NCI-H226 (cell line): ENCODE measurements around the gene LRBA.
"Not testable (repeated sequence)": the region's sequence is repeated elsewhere in the genome, so short reads cannot be mapped to it uniquely, and the experiment has no call there.

Experiments
- DNase-seq: peaks from one replicate; pipeline ENCODE4 v3.0.0-alpha.2; 2015

The LRBA gene

DNA sequence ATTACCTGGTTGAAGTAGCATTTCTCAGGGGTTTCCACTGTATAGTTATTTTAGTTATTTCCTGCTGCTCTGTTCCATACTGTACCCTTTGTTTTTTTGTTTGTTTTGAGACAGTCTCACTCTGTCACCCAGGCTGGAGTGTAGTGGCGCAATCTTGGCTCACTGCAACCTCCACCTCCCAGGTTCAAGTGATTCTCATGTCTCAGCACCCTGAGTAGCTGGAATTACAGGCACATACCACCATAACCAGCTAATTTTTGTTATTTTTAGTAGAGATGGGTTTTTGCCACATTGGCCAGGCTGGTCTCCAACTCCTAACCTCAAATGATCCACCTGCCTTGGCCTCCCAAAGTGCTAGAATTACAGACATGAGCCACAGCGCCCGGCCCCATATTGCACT lies 457.3 kb downstream of the LRBA start:
- not testable (repeated sequence) for DNase-seq

DNA sequence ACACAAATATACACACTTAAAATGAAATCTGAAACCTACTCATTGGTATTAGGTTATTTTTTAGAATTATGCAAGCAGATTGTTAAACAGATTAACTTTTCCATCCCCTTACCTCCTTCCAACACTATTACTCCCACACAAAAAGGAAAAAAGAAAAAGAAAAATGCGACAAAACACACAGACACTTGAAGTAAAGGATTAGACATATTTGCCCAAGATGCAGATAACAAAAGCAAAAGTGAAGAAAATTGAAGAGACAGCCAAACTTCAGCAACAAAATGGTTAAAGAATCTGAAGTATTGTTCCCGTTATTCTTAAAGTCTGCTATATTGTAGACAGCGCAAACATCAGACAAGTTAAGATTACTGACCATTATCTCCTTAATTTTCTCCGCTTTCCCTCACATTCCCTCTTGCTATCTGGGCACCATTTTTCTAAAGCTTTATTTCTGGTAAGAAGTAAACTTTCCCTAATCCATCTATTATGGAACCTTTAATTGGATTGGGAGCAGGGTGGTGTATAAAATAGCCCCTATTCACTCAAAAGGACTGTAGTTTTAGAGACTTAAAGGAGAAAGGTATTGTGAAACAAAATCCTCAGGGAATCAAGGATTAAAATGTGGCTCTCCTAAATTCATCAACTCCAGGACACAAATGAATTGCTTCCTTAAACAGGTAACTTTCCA lies 467.8 kb downstream of the LRBA start:
- DNase-seq, result no peak

DNA sequence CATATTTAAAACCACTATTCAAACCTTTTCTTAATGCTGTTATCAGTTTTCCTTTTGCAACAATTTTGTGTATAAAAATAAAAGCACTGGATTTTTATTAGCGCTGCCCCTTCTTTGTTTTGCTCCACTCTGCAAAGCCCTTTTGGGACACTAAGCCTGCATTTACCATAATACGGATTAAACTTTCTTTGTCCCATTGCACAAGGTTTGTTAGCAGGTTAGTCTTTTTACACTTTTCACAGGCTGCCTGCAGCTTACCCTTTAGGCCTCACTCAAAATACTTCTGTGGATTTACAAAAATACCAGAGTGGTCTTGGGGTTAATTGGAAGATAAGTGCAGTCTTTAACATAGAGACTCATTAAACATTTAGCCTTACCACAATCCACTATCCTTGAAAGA lies 468.8 kb downstream of the LRBA start:
- DNase-seq, result no peak

DNA sequence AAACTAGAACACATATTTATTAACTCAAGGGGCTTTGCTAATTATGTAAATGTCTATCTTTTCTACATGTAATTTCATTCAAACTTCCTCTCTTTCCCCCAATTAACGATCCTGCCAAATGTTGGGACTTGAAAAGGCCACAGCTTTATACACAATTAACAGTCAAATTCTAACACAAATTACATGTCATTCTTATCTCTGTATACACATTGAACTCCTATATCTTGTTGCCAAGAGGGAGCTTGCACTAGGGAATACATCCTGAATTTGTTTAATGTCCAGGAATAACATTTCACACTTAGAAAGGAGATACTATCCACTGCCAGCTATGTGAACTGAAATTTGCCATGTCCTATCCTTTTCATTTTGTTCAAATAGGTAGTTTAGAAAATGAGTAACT lies 472.0 kb downstream of the LRBA start:
- DNase-seq, result no peak

DNA sequence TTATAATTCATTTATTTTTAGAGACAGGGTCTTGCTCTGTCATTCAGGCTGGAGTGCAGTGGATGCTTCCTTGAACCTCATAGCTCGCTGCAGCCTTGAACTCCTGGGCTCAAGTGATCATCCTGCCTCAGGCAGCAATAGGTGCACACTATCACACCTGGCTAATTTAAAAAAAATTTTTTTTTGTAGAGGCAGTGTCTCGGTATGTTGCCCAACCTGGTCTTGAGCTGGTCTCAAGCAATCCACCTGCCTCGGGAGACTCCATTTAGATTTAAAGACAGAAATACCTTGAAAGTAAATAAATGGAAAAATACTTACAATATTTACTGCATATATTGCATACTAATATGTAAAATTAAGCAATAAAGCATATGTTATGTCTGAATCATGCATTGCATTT lies 473.4 kb downstream of the LRBA start:
- DNase-seq, result no peak

DNA sequence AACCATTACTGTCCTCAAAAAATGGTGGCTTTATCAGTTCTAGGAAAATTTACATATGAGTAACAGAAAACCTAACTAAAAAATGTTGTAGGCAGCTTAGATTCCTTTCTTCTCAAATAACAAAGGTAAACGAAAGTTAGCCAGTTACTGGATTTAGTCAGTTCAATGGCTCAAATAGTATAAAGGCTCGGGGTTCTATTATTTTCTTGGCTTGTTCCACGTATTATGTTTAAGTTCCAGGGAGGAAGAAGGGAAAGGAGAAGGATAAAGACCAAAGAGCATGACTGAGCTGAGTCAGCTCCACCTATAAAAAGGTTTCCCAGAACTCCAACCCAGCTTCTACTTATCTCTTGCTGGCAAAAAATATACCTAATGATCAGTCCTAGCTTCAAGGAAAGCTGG lies 474.1 kb downstream of the LRBA start:
- DNase-seq, result no peak

DNA sequence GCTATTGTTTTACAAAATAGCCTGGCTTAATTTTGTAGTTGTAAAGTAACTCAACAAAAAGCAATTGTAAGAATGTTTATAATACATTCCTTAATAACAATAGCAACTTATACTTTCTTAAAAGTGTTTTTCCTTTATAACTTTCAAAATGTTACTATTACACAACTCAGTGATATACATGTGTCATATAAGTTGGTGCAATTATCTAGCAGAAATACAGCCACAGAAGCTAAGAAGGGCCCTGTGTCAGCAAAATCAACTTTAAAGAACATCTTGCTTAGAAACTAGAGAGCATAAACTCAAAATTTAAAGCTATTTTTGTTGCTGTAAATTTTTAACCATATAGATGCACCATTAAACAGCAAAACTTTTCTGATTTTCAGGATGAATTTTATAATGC lies 474.5 kb downstream of the LRBA start:
- DNase-seq, result no peak

DNA sequence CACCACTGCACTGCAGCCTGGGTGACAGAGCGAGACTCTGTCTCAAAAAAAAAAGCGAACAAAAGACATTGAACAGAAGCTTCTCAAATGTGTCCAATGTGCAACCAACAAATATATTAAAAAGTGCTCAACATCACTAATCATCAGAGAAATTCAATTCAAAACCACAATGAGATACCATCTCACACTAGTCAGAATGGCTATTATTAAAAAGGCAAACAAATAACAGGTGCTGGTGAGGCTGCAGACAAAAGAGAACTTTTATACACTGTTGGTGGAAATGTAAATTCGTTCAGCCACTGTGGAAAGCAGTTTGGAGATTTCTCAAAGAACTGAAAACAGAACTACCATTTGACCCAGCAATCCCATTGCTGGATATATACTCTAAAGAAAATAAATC lies 477.2 kb downstream of the LRBA start:
- not testable (repeated sequence) for DNase-seq

DNA sequence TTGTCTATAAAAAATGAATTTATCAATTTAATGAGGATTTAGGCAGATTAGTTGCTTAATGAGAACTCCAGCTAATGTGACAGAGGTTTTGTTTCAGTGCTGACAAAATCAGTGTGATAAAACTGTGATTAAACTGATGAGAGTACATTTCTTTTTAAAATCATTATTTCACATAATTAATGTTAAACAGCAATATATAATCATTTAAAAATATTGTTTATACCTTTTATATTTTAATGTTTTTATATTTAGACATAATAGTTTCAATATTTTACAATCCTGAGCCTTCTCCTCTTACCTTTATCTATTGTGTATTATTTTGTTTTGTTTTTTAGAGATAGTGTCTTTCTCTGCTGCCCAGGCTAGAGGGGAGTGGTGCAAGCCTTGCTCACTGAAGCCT lies 480.3 kb downstream of the LRBA start:
- no peak for DNase-seq

DNA sequence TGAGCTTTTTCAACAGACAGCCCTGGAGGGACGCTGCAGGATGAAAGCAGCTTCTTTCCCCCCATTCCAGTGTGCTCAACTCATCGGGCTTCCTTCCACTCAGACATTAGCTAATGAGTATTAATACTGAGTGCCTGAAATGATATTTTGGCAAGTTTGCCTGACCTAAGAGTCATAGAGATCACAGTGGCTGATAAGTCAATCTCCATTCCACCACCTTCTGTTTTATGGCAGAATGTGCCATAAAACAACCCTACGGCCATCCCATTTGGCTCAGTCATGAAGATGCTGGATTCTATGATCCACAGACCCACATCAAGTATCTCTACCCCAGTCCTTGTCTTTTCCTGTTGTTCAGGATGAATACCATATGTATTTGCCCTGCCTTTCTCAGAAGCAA lies 481.4 kb downstream of the LRBA start:
- no peak for DNase-seq

DNA sequence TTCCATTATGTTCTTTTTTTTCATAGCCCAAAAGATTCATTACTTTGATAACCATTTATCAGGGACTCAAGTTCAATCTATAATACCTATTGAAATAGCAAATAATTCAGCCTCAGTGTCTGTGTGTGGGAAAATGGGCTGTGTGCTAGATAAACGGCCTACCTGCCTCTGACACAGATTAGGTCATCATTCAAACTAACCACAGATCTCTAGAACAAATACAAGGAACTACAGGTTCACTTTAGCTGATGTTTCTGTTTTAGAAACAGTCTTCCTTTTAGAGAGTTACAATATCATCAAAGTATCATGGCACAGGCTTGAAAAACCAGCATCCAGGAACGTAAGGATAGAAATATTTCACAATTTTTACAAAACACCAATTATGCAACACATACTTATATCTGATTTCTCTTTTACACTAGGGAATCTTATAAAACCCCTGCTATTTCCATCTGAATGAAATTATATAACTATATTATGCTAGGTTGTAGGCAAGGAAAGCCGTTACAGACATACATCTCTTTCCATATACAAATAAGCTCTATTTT lies 489.7 kb downstream of the LRBA start:
- DNase-seq, result no peak

DNA sequence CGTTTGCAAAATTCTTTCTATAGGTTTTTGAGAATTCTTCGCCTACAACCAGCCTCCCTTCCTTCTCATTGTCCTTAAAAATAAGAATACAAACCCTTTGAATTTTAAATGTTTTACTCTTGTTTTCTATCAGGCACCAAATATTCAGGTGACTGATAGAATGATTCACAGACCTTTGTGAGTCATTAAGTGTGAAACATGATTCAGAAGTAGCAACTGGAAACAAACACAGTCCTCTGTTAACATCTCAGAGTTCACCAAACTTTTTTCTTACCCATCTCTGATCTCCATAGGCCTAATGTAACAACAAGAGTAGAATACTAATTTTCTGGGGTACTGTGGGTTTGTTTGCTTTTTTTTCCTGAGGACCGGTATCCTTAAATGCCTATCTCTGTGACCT lies 496.5 kb downstream of the LRBA start:
- peak; percentile 52 for DNase-seq

DNA sequence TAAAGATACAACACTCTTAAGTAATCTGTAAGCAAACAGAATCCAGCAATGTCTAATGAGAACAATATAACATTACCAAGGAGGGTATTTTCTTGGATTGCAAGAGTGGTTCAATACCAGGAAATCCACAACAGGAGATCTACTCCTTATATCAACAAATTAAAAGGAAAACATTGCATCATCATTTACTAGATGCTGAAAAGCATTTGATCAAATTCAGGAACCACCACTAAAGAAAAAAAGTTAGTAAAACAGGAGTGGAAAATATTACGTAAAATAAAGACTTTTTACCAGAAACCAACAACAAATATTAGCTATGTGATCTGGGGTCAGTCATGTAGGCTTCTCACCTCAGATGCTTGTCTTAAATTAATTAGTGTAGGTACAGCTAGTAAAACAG lies 499.9 kb downstream of the LRBA start:
- no peak for DNase-seq

DNA sequence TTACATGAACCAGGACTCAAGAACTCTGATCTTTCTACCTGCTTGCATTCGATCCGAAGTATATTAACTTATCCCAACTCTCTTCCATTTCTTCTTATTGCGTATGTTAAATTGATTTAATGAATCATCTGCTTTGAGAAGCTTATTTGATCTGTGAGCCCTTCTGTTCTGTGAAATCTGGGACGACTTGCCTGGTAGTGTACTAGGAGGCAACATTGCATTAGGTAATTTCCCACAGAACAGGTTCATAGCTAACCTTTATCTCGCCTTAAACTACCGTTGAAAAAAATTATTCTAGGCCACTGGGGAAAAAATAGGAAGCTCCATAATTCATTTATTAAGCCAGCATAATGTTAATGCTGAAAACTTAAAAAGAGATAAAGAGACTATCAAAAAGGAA lies 500.4 kb downstream of the LRBA start:
- no peak for DNase-seq

DNA sequence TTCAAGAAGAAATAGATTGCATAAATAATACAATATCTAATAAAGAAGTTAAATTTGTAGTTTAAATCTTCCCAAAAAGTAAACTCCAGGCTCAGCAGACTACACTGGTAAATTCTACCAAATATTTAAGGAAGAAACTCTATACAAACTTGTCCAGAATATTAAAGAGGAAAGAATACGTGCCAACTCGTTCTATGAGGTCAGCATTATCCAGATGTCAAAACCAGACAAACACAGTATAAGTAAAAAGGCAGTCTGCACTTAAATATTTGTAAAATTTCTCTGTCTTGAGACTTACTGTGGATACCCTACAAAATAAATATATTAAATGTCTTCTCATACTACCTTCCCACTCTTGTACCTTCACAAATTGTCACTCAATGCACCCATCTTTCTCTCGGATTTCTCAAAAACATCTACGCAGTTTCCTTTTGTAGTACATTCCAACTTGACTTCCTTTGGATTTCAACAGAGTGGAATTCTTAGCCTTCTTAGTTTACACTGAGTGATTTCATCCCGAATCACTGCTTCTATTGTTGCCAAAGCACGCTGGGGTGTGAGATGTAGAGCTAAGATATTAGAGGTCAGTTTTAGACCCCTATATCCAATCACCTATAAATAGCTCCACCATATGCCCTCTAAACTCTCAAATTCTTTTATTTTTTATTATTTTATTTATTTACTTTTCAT lies 504.8 kb downstream of the LRBA start:
- peak; percentile 49 for DNase-seq

DNA sequence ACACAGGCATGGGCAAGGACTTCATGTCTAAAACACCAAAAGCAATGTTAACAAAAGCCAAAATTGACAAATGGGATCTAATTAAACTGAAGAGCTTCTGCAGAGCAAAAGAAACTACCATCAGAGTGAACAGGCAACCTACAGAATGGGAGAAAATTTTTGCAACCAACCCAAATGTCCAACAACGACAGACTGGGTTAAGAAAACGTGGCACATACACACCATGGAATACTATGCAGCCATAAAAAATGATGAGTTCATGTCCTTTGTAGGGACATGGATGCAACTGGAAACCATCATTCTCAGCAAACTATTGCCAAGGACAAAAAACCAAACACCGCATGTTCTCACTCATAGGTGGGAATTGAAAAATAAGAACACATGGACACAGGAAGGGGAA lies 507.4 kb downstream of the LRBA start:
- not testable (repeated sequence) for DNase-seq

DNA sequence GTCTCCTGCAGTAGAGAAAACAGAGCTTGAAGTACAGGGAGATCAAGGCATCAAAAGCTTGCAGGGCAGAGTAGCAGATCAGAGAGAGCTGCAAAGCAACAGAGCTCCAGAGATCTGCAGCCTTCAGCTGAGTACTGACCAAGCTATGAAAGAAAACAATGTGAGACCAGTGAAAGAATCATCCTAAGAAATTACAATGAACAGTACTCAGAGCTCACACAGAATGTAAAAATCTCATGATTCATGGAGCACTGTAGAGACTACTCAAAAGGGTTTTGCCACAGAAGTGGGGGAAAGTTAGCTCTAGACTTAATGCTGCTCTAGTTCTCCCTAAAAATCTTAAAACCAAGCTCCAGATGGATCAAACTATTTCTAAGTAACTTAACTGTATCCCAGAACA lies 513.1 kb downstream of the LRBA start:
- DNase-seq, result no peak

DNA sequence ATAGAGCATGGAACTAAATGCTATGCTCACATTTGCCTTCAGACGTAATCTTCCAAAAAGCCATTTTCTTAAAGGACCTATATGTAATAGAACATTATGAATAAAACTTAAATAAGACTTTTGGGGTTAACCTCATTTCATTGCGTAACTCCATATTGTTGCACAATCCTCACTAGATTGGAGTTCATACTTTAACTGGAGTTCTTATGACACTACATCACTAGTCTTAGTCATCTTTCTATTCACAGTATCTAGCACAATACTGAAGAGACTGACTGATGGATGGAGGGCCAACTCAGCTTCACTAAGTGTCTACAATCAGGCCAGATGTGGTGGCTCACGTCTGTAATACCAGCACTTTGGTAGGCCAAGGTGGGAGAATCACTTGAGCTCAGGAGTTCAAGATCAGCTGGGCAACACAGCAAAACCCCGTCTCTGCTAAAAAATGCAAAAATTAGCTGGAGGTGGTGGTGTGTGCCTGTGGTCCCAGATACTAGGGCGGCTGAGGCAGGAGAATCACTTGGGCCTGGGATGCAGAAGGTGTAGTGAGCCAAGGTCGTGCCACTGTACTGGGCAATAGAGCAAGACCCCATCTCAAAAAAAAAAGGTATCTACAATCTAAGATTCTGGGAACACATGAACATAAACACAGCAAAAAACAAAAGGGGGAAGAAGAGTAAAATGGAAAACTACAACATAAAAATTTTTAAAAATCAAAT lies 513.9 kb downstream of the LRBA start:
- peak; percentile 81 for DNase-seq

DNA sequence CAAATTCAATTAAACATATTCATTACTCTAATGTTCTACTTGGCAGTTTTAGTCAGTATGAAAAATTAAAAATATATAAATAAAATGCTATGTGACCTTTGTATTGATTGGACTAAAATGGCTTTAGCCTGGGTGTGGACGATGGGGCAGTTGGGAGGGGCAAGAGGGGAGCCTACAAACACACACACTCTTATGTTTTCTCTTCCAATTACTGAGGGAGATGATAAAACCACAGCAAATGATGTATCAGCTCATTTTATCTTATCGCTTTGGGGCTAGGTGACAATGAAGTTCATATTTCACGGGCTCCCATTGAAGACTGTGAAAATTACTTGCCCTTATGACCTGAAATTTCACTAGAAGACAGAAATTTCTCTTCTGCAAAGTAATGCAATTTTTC lies 517.5 kb downstream of the LRBA start:
- DNase-seq, result no peak

DNA sequence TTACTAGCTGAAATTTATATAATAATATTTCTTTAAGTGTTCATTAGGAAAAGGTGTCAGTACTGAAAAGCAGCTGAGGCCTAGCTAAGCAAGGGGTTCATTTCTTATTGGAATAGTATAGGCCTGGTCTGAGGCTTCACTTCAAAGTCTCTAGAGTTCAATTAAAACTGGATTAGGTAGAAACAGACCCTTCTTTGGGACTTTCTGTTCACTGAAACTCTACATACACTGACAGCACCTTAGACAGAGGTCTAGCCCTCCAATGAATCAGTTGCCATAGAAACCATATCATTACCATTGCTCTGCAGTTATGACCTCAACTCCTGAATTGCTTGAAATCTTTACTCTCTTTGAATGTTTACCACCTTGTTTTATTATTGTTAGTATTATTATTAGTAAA lies 519.5 kb downstream of the LRBA start:
- no peak for DNase-seq

DNA sequence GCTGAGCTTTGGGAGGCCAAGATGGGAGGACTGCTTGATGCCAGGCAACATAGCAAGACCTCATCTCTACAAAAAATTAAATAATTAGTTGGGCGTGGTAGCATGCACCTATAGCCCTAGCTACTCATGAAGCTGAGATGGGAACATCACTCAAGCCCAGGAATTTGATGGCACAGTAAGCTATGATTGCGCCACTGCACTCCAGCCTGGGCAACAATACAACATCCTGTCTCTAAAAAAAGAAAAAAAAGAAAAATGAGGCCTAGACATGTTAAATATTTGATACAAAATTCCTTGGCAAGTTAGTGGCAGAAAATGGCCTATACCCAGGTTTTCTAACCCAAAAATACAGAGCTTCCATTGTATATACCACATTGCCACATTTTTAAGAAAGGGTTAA lies 521.2 kb downstream of the LRBA start:
- peak; percentile 33 for DNase-seq

DNA sequence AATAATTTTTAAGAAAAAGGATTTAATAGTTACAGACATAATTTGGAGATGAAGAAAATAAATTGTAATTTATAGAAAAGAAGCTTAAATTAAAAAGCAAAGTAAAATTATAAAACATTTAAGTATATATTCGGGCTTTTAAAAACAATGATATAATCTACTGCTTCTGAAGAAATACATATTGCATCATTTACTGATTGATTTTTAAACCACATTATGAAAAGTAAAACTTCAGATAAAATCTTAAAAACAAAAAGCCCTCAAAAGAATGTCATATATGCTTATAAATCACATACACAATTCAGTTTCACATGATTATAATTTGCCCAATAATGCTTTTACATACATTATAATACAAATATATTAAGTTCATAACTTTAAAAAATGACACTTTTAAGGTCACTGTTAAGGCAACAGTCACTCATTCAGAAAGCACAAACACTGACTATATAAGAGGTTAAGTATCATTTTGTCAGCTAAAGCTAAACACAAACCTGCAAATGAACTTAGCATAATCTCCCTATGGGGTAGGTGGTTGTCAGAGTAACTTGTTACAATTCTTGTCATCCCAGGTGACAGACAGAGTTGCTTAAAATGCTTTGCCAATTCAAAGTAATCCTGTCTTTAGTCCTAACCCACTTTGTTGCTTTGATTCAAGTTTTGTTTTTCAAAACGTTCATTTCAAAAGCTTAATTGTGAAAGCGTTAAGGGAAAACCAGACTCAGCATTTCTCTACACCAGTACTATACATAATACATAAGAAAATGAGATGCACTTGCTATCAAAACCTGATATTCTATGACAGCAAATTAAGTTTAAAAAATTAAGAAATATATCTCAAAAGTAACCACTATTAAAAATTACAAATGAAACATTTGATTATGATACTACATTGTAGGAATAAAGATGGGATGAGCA lies 523.7 kb downstream of the LRBA start:
- no peak for DNase-seq

DNA sequence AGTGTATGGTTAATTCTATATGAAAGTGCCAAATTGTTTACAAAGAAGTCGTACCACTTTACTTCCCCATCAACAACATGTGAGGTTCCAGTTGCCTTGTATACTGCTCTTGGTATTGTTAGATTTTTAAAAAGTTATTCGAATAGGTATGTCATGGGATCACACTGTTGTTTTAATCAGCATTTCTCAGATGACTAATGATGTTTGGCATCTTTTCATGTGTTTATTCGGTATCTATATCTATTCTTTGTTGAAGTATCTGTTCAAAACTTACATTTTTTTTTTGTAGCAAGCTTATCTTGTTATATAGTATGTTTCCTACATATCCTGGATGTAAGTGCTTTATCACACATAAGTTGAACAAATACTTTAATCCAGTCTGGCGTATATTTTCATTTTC lies 532.5 kb downstream of the LRBA start:
- DNase-seq, result no peak
